GM19395 (cell line): ENCODE results near the gene HS3ST1.

Source experiments
- ATAC-seq: cut with Tn5 transposase; IDR thresholded peaks from one replicate; pipeline ENCODE4 v1.9.1; 2021; ENCODE audit warnings: mild to moderate bottlenecking, moderate library complexity; ENCODE audit not compliant: unreplicated experiment

Gene HS3ST1

DNA sequence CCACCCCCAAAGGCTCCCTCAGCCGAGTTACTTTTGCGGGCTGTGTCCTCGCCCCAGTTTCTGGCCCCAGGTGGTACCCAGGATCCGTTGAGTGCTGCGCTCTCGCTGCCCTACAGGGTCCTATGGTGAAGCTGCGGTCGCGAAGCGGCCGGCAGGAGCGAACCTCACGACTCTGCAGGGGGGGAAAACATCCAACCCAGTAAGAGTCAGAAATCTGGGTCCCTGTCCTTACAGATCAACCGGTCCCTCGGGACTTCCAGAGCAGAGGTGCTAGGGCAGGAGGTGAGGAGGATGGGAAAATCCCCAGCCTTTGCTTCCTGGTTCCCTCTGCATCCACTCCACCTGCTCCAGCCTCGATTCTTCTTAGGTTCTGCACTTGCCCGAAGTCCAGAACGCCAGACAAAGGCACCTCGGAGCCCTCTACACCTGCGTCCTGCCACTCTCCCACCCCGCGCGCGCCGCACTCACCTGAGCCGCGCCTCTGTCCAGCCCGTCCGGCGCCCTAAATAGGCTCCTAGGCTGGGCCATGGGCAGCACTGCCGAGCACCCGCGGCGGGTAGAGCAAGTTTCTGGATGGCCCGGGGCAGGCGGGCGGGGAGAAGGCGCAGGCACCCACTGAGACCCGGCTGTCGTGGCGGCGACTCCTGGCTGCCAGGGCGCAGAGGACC, at the start of gene HS3ST1:
TSS of gene HS3ST1 (minus strand) at position 664 of the 668 bp plus-strand sequence. CDS start 28,889 bp downstream, outside the sequence.
- peak; percentile 42 for ATAC-seq

DNA sequence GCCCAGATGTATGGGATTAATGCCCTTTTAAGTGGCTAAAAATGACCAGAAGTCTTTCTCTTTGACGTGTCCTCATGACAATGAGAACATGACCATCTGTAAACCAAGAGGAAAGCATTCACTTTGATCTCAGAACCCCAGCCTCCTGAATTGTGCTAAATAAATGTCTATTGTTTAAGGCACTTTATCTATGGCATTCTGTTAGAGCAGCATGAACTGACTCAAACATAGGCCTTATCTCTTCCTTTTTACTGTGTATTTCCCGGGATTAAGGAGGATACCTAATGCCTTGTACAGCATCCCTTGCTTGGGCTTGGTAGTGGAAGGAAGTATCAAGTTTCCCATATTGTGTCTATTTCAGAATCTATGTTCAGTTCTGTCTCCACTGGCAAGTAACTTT, 47.2 kb upstream of the HS3ST1 start:
- ATAC-seq, result no peak

DNA sequence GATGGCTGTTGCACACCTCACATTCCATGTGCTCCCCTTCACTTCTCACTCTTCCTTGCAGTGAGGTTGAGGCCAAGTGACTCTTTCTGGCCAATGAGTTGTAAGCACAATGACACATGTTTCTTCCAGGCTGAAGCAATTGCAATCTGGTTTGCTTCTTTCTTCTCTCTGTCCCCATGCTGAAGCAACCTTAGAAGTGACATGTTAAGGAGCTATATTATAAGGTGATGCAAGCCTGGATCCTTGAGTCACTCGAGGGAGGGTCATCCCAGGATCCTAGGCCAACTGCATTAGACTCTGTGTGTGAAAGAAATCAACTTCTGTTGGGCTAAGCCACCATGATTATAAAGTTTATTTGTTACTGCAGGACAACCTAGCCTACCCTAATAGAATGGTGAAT, 45.5 kb upstream of the HS3ST1 start:
- no peak for ATAC-seq

DNA sequence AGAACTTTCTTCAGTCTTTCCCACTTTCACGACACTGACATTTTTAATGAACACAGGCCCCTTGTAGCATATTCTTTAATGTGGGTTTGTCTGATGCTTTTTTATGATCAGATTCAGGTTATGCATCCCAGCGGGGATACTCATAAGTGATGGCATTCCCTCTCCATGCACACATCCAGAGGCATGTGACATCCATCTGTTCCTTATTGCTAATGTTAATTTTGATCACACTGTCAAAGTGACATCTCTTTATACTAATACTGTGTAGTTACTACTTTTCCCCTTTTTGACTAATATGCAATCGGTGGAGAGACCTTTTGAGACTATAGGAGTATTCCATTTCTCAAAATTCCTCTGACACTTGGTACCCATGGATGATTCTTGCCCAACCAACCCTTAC, 43.8 kb upstream of the HS3ST1 start:
- ATAC-seq, result no peak

DNA sequence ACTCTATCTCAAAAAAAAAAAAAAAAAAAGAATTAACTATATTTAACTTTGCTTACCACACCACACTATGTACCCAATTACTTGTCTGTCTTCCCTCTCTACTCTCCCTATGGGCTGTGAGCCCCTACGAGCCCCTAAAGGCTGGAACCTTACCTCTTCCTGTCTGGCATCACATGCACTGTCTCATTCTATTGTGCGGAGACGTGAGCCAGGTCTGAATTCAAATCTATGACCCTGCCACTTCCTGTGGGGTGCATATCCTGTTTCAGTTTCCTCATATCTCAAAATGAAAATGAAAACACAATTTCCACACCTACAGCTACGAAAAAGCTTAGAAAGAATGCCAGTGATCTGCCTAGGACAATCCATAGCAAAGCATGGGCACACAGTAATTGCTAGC, 42.9 kb upstream of the HS3ST1 start:
- peak; percentile 70 for ATAC-seq

DNA sequence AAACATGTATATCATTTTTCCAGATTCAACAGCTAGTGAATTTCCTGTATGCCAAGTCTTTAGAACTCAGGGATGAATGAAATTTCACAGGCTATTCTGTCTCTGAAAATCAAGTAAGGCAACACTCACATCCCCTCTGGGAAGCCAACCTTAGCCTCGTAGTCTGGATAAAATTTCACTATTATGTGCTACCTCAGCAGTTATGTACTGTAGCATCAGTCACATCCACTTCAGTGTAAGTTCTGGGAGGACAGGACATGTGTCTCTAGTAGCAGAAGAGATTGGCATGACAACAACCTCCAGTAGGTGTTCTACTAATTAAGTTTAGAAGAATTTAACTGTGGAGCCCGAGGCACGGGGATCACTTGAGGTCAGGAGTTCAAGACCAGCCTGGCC, 42.4 kb upstream of the HS3ST1 start:
- ATAC-seq, result no peak

DNA sequence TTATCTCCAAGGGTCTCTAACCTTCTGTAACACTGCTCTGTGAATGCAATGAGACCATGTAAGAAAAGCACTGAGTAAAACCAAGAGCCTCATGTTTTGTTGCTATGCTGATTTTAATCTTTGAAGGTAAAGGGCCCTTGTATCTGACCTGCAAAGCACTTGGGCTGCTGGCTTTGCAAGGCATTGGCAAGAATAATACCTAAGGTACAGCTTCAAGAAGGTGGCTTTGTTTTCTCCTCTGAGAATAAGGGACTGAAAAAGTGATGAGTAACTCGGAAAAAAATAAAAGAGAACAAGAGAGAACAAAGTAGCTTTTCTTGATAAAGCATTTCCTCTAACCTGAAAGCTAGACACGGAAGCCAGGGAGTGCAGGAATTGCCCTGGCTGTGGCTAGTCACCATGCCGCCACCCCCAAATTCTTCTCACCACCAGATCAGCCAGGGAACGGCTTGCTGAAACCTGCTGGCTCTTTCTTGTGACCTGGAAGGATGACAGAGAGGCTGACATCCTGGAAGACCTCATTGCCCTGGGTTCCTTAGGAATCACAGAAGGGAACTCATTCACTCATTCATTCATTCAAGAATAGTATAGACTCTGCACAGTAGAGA, 41.8 kb upstream of the HS3ST1 start:
- ATAC-seq, result peak; percentile 64

DNA sequence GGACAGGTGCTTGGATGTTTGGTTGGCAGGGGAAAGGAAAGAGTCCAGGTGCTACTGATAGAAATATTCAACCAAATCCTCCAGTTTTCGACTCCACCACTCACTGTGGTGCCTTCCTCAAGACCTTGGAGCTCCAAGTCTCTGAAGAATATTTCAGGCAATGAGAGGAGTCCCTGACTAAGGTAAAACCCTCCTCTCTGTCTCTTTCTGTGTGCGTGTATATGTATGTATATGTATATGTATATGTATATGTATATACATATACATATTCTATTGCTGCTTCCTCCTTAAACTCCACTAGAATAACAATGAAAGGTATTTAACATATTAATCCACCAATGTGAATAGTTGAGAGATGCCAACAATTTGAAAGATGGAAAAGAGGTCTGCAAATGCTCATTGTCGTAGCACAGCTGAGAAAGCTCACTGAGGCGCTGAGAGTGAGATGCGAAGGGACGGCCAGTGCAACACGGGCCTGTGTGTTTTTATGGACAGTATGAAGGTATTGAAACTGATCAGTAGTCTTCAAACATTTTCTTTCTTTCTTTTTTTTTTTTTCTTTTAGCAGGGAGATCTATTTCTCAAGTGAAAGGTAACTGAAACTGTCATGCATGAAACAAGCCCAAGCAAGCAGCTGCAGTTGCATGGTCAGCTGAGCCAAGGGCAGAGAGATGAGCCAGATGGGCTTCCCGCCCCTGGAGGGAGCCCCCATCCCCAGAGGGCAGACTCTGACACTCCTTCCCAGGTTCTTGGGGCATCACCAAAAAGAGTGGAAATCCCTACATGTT, 41.1 kb upstream of the HS3ST1 start:
- ATAC-seq, result peak; percentile 74

DNA sequence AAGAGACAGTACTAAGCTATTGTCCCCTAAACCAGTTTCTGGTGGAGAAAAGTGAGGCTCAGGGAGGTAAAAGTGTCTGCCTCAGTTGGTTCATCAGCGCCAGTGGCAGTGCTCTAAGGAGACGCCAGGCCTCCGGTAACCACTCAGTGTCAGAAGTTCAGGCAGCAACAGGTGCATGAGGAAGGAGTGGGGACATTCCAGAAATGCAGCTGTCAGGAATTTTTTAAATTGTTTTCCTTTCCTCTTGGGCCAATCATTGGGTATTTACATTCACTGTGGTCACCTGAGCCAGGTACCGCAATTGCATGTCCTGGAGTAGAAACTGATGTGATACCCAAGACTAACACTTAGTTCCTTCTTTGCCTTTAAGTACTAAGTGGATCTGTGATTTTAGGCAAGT, 40.2 kb upstream of the HS3ST1 start:
- ATAC-seq, result no peak

DNA sequence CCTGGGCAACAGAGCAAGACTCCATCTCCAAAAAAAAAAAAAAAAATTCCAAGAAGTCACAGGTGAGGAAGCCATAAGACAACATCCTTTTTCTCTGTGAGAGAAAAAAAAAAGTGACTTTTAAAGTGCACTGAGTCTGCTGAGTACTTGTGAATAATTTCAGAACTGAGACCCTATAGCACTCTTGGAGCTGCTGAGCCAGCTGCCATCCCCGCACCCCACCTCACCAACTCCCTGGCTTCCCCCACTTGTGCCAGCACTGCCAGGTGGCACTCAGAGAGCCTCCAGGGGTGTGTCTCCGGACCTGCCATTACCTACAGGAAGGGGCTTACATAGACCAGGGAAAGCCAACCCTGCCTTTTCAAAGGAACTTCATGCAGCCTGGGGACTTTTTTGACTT, 39.2 kb upstream of the HS3ST1 start:
- no peak for ATAC-seq

DNA sequence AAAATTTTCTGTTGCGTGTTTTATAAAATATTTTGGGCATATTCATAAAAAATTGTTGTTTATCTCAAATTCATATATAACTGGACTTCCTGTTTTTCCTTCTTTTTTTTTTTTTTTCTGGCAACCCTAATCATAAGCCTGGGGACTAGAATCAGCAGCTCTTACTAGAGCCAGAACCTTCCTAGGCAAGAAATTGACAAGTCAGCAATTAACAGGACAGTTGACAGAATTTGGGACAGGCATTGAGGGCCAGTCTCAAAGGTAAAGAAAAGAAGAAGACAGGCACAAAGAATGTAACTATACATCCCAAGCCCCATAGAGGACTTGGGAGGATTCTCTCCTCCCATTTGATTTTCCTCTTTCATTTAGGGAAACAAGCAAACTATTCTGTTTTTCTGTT, 35.0 kb upstream of the HS3ST1 start:
- no peak for ATAC-seq

DNA sequence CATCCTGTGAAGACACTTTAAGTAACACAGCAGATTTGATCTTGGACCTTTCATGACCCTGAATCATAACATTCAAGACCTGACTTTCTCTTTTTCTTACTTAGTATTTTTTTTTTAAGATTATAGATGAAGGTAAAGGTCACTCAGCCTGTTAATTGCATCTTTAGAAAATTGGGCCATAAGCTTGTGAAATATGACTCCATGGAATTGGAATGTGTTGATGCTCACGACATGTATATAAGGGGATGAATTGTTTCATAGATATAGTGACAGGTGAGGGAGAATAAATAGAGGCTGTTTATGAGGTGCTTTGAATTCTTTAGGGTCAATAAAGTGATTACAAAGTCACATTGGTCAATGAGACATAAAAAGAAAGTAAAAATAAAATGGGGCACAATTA, 27.7 kb upstream of the HS3ST1 start:
- no peak for ATAC-seq

DNA sequence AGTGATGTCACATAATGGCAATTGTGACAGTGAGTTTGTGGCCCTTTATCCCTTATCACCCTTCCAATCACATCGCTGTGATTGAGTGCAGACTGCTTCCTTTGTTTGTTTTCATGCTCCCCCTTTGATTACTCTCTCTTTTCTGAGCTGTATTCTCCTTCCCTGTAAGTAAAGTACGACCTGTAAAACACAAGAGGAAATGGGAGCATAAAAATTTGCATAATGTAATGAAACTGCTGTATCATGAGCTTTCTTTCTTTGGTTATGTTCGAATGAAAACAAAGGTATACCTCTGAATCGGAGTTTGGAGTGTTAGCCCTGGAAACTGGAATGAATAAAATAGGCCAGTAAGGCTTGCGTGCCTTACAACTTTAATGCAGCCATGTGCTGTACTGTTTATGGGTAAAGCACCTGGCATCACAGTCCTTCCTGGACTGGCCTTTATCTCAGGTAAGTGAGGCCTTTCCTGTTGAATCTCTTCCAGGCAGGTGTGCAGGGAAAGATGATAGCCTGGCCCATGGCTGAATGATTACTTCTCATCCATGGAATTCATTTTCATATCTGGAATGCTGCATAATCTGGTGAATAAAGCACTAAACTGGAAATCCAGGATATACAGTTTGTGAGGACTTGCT, 26.6 kb upstream of the HS3ST1 start:
- no peak for ATAC-seq

DNA sequence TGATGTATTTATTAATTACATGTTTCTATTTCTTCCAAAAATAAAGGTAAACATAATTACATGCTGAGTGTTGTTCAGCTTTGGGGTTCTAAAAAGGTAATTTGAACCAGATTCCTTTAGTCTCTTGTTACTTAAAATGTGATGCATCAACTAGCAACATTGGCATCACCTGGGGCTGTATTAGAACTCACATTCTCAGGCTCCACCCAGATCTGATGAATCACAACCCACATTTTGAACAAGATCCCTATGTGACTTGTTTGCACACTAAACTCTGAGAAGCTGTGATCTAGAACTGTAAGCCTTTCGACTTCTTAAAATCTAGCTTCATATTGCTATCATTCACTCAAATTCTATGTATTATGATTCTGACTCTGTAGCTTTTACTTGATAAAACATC, 23.0 kb upstream of the HS3ST1 start:
- ATAC-seq, result no peak

DNA sequence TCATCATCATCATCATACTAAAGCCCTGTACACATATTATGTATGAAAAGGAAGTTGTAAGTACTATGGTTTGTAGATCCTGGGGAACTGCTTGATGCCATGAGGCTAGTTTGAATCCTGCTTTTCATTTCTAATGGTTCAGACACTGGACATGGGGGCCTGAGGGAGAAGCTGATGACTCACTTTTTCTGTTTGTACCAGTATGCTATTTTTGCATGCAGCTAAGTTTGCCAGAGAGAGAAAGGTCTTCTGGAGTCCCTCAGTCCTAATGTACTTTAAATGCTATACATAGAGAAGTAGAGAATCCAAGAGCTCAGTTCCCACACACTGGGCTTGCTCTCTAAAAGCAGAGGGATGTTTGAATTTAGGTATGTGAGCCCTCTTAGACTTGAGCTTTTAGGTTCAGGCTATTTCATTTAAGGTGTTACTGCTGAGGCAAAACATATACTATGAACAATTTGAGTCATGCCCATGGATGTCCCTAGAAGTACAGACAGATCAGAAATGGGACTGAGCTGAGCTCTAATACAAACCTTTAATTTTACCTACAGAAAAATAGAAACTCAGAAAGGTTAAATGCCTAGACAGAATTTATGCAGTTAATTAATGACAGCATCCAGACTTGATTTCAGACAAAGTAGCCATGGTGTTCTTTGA, 17.6 kb upstream of the HS3ST1 start:
- ATAC-seq, result no peak

DNA sequence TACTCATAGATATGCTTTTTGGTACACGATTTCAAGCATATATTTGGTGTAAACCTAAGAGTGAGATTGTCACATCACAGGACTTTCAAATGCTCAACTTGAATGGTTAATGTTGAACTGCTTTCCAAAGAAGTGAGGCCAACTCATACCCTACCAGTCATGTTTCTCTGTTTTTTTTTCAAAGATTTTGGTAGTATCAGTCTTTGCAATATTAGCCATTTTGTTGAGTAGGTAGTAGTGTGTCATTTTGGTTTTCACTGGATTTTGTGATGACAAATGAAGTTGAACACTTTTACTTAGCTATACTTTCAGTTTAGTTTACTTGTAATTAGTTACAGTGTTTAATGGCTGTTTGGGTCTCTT, 12.5 kb upstream of the HS3ST1 start:
- no peak for ATAC-seq

DNA sequence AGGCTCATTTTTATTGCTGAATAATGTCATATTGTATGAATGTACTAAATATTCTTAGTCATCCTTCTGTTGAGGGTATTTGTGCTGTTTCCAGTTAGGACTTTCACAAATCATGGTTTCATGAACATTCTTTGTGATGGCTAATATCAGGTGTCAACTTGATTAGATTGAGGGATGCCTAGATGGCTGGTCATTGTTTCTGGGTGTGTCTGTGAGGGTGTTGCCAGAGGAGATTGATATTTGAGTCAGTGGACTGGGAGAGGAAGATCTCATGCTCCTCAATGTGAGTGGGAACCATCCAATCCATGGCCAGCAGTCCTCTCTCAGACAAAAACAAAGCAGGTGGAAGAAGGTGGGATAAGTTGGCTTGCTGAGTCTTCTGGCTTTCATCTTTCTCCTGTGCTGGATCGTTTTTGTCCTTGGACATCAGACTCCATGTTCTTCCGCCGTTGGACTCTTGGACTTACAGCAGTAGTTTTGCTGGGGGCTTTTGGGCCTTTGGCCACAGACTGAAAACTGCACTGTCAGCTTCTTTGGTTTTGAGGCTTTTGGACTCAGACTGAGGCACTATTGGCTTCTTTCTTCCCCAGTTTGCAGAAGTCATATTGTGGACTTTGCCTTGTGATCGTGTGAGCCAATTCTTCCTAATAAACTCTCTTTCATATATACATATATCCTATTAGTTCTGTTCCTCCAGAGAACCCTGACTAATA, 11.9 kb upstream of the HS3ST1 start:
- ATAC-seq, result no peak

DNA sequence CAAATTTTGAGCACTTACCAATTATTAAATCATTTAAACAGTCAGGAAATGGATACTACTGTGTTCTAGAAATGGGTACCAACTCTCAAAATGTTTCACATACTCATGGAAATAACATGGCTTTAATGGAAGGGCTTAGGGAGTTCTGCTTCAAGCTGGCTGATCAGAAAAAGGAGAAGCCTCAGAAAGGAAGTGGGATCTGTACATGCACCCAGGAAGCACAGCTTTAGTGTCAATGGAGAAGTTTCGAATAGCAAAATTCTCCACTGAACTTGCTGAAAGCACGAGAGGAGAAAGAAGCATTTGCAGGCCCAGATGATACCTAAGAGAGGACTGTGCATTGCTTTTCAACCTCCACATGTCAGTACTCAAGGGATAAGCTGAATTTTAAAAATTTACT, 11.1 kb upstream of the HS3ST1 start:
- no peak for ATAC-seq

DNA sequence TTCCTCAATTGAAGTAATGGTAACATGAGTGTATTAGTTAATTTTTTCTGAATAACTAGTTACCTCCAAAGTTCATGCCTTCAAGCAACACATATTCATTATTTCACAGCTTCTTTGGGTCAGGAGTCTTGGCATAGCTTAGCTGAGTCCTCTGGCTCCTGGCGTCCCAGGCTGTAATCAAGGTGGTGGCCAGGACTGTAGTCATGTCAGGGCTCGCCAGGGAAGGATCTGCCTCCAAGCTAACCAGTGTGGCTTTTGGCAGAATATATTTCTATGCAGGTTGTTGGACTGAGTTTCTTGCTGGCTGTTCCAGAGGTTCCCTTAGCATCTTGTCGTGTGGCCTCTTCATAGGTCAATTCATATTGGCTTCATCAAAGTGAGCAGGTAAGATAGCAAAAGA, 10.0 kb upstream of the HS3ST1 start:
- ATAC-seq, result no peak

DNA sequence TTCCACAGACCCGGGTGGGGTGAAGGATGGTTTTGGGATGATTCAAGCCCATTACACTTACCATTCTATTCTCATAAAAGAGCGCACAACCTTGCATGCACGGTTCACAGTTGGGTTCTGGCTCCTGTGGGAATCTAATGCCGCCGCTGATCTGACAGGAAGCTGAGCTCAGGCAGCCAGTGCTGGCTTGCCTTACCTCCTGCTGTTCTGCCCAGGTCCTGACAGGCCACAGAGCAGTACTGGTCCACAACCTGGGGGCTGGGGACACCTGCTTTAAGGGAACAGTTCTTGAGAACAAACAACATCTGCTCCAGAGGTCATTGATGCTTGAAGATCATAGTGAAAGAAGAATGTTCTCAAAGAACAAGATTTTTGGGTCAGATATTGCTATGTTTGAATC, 8.0 kb upstream of the HS3ST1 start:
- no peak for ATAC-seq

DNA sequence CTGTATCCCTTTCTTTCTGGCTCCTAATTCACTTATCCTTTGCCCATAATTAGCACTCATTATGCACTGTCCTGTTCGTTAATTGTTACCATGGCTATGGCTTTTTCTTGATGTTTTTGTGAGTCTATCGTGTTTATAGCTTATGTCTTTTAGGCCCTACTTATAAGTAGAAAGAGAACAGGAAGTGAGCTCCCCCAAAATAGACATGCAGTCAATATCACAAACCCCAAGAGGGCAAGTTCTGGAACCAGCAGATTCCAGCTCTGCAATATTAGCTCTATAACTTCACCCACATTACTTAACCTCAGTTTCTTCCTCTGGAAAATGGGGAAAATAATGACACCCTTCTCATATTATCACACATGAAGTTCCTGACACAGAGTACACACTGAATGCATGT, 7.4 kb upstream of the HS3ST1 start:
- ATAC-seq, result peak; percentile 57
